Fibroblast of lung (primary cell): ENCODE results near the gene ARRDC1. TPM values are rescaled to one million over a fixed set of nuclear protein-coding genes. Genes with fewer than 3 reads are reported as not detected.
A peak's percentile ranks its signal among the peaks of the same experiment; 100 is the strongest.

Experiments
- DNase-seq, 2 donors: peaks; one replicate each; pipeline versions ENCODE4 v3.0.0 to v3.0.0-alpha.2; 2010; ENCODE audit warnings: low read depth in 2 of 2
- H2AFZ ChIP-seq: 2 replicates; pipeline ENCODE4 v1.5.1; 2012; ENCODE audit warnings: low read length, control low read depth, inconsistent platforms
- H3K27ac ChIP-seq: 2 replicates; pipeline ENCODE4 v1.5.1; 2011; ENCODE audit warnings: low read length, control low read depth; ENCODE audit not compliant: insufficient read depth
- H3K27me3 ChIP-seq: 2 replicates; pipeline ENCODE4 v1.5.1; 2011; ENCODE audit warnings: mild to moderate bottlenecking, low read length; ENCODE audit not compliant: control insufficient read depth, insufficient read depth
- H3K36me3 ChIP-seq: 2 replicates; pipeline ENCODE4 v1.5.1; 2011; ENCODE audit warnings: low read length; ENCODE audit not compliant: control insufficient read depth, insufficient read depth
- H3K4me1 ChIP-seq: 2 replicates; pipeline ENCODE4 v1.5.1; 2011; ENCODE audit warnings: low read length; ENCODE audit not compliant: control insufficient read depth, insufficient read depth; ENCODE audit errors: extremely low read depth
- H3K4me2 ChIP-seq: 2 replicates; pipeline ENCODE4 v1.5.1; 2011; ENCODE audit warnings: low read length, control low read depth; ENCODE audit not compliant: insufficient read depth; ENCODE audit errors: extremely low read depth
- H3K4me3 ChIP-seq, 4 experiments: fragments of 200-600 bp in 1 of 4; sonication (generic) in 1 of 4; replicated peaks in 1 of 4; 2 replicates each; pipeline ENCODE4 v1.5.1; 2011 to 2016; ENCODE audit warnings: low read length in 4 of 4, low read depth in 3 of 4, mild to moderate bottlenecking in 3 of 4, control low read depth in 2 of 4, inconsistent platforms in 1 of 4, mixed read lengths in 1 of 4; ENCODE audit not compliant: insufficient read depth in 1 of 4; ENCODE audit errors: control extremely low read depth in 1 of 4
- H3K79me2 ChIP-seq: 2 replicates; pipeline ENCODE4 v1.5.1; 2012; ENCODE audit warnings: mild to moderate bottlenecking, low read length, inconsistent platforms; ENCODE audit not compliant: control insufficient read depth, insufficient read depth
- H3K9ac ChIP-seq: 2 replicates; pipeline ENCODE4 v1.5.1; 2011; ENCODE audit warnings: mild to moderate bottlenecking, low read length, control low read depth; ENCODE audit not compliant: insufficient read depth
- H3K9me3 ChIP-seq: 2 replicates; pipeline ENCODE4 v1.5.1; 2012; ENCODE audit warnings: low read depth, low read length; ENCODE audit not compliant: control insufficient read depth, insufficient read depth
- H4K20me1 ChIP-seq: 2 replicates; pipeline ENCODE4 v1.5.1; 2011; ENCODE audit warnings: low read length; ENCODE audit not compliant: control insufficient read depth, insufficient read depth; ENCODE audit errors: extremely low read depth
- CTCF ChIP-seq, 2 donors: IDR thresholded peaks in 1 of 2; conservative IDR thresholded peaks in 1 of 2; 1 replicate in 1 of 2; 2 replicates in 1 of 2; pipeline ENCODE4 v1.5.1; 2011 to 2012; ENCODE audit warnings: low read length in 2 of 2, control low read depth in 1 of 2, inconsistent platforms in 1 of 2, low read depth in 1 of 2, mild to moderate bottlenecking in 1 of 2
- EZH2 ChIP-seq: IDR thresholded peaks from 2 replicates; pipeline ENCODE4 v1.5.1; 2012; ENCODE audit warnings: low read length, control low read depth, mild to moderate bottlenecking; ENCODE audit errors: missing control alignments
- polyA plus RNA-seq, 2 donors: library from polyadenylated mRNA; depleted of rRNA in 1 of 2; stranded (reverse) in 1 of 2; unstranded in 1 of 2; fragments of >200 nt; gene quantifications; 2 replicates each; pipeline ENCODE4 v1.2.1, GENCODE V29; 2011 to 2012; ENCODE audit warnings: missing spikeins in 1 of 2
- total RNA-seq: library from RNA; depleted of rRNA; stranded (reverse); fragments of >200 nt; gene quantifications from 2 replicates; pipeline ENCODE4 v1.2.1, GENCODE V29; 2014

The ARRDC1 gene
- total and polyA plus RNA-seq, 2 donors (not counting 1 experiment from before 2014, with no cell fraction given), result 8.3 to 17.2 TPM

- Histone ChIP-seq H3K27me3 (peaks cover 4% of the 10 kb centered on the region), H3K27ac (no peak overlapping the region), H3K9ac (no peak overlapping the region), H4K20me1 (no peaks in the 10 kb centered on the region), H3K36me3 (no peaks in the 10 kb centered on the region), H3K79me2 (peaks cover 2% of the 10 kb centered on the region), H3K4me3 (peak overlapping the region in 3 of 4 experiments; percentile 23 to 75 (median 68)), H3K9me3 (no peaks in the 10 kb centered on the region), H3K4me2 (peak overlapping the region; percentile 93), H3K4me1 (peaks cover 12% of the 10 kb centered on the region), H2AFZ (no peak overlapping the region)
- peak in 1 of 2 donors; percentile 17 for DNase-seq
- TF ChIP-seq EZH2 (no peak), CTCF (conservative IDR thresholded peaks at IDR 0.05 in 1 of 2, IDR thresholded peaks at IDR 0.05 in 1 of 2; ENCODE audit: low read depth in 1 of 2, low read length in 2 of 2) (no peak)
Measured at GRCh38 chr9:137607141-137607857, 1.8 kb downstream of the ARRDC1 start.

GRCh38 chr9:137610944-137611343 lies 5.5 kb downstream of the ARRDC1 start:
- Histone ChIP-seq H4K20me1 (no peaks in the 10 kb centered on the region), H2AFZ (no peak overlapping the region), H3K4me2 (no peak overlapping the region), H3K4me3 (no peak overlapping the region), H3K27me3 (no peaks in the 10 kb centered on the region), H3K27ac (no peak overlapping the region), H3K9me3 (no peaks in the 10 kb centered on the region), H3K79me2 (peaks cover 2% of the 10 kb centered on the region), H3K4me1 (peaks cover 17% of the 10 kb centered on the region), H3K36me3 (peaks cover 20% of the 10 kb centered on the region), H3K9ac (no peak overlapping the region)
- TF ChIP-seq EZH2 (no peak), CTCF (conservative IDR thresholded peaks at IDR 0.05 in 1 of 2, IDR thresholded peaks at IDR 0.05 in 1 of 2; ENCODE audit: low read depth in 1 of 2, low read length in 2 of 2) (no peak)
- no peak for DNase-seq

DNA sequence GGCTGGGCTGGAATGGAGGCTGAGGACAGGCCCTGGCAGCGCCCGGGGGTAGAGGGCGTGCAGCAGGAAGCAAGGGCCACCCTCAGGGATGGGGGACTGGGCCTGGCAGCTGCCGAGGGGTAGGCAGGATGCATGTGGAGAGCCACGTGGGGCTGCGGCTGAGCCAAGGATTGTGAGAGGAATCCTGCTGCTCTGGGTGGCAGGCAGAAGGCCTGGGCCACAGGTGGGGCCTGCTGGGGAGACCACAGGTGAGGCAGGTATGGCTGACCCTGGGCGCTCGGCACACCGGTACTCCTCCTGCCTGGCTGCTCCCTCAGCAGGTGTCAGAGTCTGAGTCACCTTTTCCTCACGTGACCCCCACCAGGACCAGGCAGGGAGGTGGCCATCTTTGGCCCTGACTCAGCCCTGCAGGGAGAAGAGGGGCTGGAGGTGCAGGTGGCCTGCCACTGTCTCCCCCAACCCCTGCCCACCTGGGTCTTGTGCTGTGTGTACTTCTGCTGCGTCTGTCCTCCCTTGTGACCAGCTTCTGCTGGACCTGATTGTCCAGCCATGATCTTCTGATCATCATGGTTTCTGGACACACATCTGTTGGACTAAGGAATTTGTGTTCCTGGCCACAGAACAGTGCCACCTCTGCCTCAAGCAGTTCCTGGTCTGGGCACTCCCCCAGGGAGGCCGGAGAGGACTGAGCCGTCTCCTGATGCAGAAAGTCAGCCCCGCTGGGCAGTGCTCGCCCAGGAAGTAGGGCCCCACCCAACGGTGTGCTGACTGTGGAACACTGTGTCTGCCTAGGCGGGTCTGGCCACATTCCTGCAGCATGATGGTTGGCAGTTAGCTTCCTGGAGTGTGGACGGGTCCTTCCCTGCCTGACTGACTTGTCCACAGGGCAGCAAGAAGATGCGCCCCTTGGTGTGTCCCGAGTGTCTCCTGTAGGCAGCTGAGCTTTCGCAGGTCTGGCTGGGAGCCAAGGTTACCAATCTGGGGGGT lies 6.4 kb downstream of the ARRDC1 start:
- peaks cover 10% of the 10 kb centered on the region for H3K4me1 ChIP-seq
- H3K36me3 ChIP-seq, result peaks cover 20% of the 10 kb centered on the region
- no peaks in the 10 kb centered on the region for H4K20me1 ChIP-seq
- no peak overlapping the region for H3K9ac ChIP-seq
- H3K4me3 ChIP-seq, result no peak overlapping the region
- no peaks in the 10 kb centered on the region for H3K27me3 ChIP-seq
- peak; percentile 67 to 84 for DNase-seq
- peak overlapping the region; percentile 77 for H3K27ac ChIP-seq
- H3K9me3 ChIP-seq, result no peaks in the 10 kb centered on the region
- TF ChIP-seq EZH2, result no peak
- TF ChIP-seq CTCF (conservative IDR thresholded peaks at IDR 0.05 in 1 of 2, IDR thresholded peaks at IDR 0.05 in 1 of 2; ENCODE audit: low read depth in 1 of 2, low read length in 2 of 2), result no peak
- H3K4me2 ChIP-seq, result peak overlapping the region; percentile 66
- H2AFZ ChIP-seq, result no peak overlapping the region
- peaks cover 6% of the 10 kb centered on the region for H3K79me2 ChIP-seq
